Right kidney (tissue), 1 donor: ENCODE data around the gene SNAP47.

Experiments used
- DNase-seq: peaks from one replicate; pipeline ENCODE4 v3.0.0-alpha.2; 2016

Gene SNAP47

DNA sequence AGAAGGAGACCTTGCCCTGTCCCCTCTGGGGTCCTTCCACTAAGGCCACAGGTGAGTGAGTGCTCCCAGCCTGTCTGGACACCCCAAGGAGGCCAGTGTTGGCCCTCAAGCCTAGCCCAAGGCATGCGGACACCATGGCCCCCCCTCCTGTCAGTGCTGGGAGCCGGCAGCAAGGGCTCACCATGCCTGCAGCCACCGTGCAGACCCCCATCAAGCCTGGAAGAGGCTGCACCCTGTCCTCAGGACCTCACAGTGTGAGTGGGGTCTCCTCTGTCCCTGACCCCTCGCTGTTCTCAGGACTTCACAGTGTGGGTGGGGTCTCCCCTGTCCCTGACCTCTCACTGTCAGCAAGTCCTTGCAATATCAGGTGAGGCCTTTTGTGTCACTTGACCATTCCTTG lies 47.0 kb downstream of the SNAP47 start:
- DNase-seq: no peak

DNA sequence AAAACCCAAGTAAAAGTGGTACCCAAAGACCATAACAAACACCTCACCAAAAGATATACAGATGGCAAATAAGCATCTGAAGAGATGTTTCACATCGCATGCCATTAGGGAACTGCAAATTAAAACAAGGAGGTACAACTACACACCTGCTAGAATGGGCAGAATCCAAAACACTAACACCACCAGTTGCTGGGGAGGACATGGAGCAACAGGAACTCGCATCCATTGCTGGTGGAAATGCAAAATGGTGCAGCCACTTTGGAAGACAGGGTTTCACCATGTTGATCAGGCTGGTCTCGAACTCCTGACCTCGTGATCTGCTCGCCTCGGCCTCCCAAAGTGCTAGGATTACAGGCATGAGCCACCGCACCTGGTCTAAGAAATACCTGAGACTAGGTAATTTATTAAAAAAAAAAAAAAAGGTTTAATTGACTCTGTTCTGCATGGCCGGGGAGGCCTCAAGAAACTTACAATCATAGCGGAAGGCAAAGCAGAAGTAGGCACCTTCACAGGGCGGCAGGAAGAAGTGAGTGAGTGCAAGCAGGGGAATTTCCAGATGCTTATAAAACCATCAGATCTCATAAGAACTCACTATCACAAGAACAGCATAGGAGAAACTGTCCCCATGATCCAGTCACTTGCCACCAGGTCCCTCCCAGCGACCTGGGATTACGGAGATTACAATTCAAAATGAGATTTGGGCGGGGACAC lies 50.0 kb downstream of the SNAP47 start:
- no peak for DNase-seq

DNA sequence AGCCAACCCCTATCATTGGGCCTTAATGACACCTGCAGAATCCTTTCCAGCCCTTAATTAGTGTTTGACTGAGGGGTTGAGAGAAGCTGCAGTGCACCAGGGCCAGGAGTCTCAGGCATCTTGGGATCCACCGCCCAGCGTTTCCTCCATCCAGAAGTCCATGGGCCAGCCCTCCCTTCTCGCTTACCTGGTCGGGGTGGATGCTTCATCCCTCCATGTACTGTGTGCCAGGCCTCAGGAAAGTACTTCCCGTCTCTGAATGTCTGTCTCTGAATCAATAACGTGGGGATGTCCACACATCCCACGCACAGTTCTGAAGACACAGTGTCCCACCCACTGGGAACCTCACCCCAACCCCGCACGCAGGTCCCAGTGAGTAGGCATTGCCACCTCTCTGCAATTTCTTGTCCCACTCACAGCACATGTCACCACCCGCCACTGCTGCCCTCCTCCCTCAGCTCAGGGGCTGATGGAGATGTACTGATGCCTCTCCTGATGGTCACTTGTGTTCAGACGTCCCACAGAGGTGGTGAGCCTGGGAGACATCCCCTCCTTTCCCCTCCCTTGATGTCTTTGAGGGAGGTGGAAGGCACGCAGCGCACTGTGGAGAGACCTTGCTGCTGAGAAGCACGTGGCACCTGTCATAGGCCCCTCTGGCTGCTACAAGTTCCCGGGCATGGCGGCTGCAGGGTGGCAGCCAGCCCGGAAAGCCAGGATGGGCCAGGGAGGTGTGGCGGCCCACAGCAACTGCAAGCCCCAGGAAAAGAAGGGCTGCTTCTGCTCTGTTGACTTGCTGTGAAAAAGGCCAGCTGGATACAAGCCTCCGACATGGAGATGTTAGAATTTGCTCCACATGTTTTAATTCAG lies 50.8 kb downstream of the SNAP47 start:
- DNase-seq: no peak

DNA sequence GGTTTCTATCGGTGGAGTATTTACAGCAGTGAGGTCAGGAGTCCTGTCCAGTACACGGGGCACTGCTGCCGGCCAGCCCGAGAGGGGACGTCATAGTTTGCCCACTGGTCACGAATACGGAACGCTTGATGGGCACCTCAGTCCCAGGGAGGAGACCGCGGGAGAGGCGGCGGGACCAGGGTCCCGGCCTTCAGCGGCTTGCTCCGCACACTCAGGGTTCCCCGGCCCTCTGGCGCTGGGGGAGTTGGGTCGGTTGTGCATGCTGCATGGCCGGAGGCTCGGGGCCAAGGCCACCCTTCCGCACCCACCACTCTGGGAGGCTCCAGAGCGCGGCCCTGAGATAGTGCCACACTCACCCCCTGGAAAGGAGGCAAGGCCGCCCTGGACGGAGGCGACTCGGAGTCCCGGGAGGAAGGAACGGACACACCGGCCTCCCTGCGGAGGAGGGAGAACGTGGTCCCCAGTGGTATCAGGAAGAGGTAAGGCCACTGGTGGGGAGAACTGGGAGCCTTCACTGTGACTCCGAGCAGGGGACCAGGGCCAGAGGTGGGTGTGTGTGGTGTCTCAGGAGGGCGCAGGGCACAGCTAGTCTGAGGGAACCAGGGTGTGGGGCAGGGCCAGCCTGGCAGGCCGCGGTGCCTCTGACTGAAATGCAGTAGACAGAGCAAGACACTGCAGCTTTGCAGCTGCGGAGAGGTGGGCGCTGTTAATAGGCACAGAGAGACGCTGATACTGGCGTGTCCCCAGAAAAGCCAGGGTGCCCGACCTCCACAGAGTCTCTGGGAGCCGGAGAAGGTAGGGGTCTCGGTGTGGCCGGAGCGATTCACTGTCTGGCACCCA lies 51.7 kb downstream of the SNAP47 start:
- peak; percentile 65 for DNase-seq

DNA sequence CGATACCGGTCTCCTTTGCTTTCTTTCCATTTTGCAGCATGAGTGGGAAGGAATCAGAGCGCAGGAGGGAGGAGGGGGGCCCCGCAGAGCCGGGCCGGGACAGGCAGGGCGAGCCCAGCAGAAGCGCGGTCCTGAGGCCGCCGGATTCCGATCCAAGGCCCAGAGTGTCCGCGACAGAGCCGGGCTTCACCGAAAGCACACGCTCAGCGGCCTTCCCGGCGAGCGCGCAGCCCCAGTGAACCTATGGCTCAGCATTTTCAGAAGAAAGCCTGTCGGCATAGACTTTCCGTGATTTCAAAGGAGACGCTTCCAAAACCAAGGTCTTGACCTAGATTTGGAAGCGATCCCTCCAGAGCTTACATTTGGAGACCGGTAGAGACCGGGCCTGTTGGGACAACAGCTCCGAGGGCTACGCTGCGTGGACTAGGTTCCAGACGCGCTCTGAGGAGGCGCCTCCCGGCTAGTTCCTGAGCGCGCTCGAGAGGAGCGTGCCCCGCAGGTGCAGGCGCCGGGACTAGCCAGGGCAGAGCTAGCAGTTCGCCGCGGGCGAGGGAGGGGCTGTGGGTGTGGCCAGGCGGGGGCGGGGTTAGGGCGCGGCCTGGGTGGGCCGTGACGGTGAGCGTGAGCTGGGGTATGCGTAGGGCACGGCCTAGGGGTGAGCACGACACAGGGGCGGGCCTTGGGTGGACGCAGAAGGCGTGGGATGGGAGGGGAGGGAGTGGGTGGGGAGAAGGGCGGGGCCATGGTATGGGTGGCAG lies 52.5 kb downstream of the SNAP47 start:
- DNase-seq: peak; percentile 79

DNA sequence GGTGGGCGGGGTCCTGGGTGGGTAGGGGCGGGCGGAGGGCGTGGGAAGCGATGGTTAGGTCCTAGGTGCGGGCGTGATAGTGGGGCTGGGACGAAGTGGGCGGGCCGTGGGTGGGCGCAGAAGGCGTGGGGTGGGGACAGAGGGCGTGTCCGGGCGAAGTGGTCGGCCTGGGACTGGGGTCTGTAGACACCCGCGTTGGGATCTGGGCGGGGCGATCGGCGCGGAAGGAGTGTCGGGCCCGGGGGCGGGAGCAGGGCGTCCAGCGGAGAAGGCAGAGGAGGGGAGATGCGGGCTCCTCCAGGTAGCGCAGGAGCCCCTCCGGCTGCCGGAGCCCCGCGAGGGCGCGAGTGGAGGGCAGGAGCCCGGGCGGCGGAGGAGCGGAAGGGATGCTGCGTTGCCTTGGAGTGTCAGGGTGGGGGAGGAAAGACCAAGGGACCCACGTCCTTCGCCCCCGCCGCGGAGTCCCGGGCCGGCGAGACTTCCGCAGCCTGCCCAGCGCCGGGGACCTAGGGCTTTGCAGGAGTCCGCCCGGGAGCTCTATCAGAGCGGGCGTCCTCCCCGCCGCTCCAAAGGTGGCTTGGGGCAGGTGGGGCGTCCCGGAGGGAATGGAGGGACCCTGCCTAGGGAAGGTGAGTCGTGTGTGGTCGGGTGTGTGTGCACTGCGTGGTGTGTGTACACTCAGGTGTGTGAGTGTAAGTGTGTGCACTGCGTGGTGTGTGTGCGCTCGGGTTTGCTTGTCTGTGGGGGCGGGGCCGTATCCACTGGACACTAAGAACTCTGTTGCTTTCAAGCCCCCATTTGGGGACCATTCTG lies 53.2 kb downstream of the SNAP47 start:
- peak; percentile 82 for DNase-seq

DNA sequence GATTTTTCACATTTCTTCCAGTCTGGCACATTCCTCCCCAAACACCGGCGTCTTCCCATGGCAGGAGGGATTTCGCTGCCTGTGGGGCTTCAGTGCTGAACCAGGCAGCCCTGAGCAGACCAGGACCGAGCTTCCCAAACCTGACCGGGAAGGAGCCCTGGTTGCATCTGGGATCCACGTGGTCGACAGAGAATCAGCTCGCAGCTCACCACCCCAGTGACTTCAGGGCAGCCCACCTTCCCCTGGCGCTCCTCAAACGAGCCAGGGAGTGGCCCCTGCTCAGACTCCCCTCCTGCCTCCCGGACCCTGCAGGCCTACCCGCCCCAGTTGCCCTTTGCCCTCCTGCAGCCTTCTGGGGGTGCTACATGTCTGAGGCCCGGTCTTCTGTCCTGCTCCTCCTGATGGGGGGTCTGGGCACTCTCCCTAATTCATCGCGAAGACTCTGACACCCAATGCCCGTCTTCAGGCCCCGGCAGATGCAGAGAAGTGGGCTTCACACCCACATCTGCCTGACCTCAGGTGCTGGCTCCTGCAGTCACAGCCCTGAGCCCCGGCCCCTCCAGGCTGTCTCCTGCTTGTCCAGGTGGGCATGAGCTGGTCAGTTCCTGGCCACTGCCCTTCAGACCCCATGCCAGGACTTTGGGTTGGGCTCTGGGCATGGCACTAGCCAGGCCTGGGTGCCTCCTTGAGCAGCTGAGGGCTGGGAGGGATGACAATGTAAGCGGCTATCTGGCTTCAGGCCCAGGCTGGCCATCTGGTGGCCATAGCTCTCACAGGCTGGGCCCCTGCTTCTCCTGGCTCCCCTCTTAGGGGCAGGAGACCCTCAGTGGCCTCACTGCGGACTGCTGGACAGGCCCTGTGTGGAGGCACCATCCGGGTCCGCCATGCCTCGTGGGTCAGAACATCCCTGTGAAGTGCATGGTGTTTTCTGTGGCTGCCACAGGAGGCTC lies 54.1 kb downstream of the SNAP47 start:
- no peak for DNase-seq

DNA sequence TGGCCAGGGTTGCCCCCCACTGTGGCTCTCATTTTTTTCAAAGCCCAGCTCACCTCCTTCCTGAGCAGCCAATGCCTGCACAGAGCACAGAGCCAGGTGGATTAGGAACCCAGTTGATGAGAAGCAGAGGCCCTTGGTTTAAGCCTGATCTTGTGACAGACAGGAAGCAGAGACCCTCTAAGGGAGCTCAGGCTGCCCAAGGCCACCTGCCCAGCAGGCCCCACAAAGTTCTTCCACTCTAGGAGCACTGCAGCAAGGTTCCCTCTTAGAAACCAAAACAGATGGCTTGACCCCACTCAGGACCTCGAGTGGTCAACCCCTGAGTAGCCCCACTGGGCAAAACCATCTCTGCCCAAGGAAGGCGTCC lies 54.8 kb downstream of the SNAP47 start:
- no peak for DNase-seq

DNA sequence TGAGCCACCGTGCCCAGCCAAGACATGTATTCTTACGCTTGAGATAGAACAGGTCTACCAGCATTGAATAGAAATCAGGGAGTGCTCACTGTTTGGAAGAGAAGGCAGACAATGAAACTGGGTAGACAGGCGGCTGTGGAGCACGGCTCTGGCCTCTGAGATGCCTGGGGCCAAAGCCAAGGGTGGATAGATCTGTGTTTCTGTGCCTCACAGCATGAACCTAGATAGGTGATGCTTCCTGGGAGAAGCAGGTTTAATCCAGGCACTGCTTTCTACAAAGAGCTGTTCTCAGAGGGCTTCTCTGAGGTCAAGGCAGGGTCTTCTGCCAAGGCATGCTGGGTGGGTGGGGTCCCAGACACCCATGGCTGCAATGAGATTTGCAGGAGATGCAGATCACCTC lies 55.6 kb downstream of the SNAP47 start:
- no peak for DNase-seq

DNA sequence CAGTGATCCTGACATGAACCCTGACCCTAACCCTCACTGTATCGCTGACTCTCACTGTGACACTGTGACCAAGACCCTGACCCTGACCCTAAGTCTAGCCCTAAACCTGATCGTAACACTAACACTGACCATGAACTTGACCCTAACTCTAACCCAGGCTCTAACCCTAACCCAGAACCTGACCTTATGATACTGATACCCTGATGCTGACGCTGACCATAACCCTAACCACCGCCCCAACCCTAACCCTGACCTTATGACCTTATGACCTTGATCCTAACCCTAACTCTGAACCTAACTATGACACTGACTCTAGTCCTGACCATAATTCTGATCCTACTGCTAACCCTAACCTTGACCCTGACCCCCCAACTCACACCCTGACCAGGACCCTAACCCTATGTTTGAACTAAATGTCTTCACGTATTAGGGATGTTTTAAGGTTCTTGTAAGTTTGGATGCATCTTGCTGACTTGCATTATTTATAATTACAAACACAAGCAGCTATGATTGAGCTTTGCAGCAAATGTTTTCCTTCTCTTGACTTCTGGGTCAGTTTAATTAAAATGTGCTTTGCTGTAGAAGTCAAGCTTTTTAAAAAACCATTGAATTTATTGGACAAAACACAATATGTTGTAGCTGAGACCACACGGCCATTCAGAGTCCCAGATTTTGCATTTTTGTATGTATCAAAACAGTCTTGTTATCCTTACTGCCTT lies 56.3 kb downstream of the SNAP47 start:
- no peak for DNase-seq

DNA sequence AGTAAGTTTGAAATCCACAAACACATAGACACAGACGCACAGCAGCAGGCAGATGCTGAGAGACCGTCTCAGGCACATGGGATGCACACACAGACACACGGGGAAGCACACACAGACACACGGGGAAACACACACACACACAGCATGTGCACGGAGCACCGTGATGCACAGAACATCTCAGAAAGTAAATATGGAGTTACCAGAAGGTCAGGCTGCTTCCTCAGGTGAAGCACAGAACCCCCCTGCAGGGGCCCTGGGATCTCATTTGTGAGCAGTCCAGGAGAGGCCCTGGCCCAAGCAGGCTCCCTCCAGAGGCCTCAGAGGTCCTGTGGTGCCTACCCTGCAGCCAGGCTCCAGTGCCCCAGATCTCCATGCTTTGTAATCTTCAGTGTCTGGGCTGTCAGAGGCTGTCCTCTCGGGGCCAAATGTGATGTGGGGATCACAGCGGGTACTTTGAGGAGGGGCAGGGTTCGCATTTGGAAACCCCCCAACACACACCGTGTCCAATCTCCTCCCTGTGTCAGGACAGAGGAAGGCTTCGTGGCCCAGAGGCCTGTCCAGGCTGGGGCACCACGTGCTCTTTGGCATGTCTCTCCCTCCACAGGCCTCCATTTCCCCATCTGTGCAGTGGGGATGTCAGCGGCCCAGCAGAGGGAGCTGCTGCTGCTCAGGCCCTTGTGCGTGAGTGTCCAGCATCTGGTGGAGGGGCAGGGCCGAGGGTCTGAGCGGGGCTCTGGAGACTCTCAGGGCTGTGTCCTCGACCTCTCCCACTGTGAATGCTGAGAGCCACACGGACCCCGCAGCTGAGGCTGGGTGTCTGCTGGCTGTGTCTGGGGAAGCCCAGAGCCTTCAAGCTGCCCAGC lies 57.2 kb downstream of the SNAP47 start:
- no peak for DNase-seq

DNA sequence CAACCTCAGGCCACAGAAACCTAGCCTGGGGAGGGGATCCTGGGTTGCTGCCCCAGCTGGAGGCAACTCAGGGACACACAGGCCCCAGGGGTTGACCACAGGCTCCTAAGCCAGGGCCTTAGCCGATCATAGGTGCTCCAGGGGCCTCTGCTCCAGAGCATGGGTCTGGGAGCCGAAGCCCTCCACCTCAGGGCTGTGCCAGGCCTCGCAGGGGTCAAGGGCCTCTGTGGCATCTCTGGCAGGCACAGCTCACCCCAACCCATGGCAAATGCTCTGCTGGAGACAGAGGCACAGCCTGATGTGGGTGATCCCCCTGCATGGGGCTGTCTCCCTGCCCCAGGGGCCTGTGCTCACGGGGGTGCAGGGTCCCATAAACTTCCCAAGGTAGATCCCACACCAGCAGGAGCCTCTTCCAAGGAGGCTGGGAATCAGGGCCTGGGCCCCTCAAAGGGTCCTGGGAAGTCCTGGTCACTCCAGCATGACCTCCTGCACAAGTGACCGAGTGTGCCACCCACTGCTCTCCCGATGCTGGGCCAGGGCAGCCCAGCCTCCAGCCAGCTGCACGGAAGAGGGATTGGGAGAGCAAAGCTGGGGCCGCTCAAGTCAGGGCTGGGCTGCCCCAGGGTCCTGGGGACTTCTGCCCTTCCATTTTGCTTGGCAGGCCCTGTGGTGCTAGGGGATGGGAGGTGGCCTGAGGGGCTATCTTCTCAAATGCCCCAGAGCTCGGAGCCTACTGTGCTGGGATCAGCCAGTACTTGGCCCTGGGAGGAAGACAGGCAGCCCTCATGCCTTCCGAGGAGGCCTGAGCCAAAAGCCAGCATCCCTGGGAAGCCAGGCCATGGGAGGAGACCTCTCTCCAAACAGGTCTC lies 58.1 kb downstream of the SNAP47 start:
- no peak for DNase-seq

DNA sequence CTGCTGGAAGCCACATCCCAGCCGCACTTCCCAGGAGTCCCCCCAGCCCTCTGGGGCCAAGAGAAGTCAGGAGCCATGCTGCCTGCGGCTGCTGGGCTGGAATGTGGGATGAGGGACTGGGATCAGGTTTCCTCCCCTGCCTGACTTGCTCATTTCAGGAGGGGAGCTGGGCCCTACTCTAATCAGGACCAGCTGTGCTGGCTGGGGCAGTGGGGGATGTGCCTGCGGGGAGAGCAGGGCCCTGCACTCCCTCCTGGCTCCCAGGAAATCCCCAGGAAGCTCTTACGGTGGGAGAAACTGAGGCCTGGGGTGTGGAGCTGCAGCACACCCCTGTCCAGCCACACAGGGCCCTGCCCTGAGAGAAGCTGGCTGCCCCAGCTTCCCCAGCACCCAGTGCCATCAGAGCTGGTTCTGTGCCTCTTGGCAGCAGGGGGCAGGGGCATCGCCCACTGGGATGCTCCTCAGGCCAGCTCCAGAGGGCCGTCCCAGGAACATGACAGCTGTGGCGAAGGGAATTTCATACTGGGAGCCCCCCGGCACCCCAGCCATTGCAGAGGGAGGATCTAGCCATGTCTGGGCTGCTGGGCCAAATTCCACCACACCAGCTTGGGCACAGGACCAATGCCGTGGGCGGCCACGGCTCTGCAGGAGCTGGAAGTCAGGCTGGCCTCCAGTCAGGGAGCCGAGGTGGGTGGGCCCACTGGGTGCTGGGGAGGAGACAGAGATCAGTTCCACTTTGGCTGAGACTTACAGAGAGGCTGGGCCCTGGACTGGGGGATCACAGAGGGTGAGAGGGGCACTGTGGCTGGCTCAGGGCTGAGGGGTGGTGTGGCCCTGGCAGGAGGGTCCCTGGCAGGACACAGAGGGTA lies 58.9 kb downstream of the SNAP47 start:
- no peak for DNase-seq

DNA sequence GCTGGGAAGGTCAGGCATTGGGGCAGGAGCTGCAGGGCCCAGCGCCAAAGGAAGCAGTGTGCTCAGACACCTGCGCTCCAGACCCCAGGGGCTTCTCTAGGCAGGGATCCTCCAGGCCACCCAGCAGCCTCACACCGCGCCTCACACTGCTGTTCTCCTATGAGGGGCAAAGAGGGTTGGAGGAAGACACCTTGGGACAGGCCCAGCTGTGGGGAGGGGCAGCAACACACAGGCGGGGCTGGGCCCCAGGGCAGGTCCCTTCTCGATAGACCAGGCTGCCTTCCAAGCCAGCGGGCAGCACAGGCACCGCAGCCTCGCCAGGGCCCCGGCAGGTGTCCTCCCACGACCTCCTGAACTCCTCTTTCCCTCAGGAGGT lies 59.6 kb downstream of the SNAP47 start:
- no peak for DNase-seq

DNA sequence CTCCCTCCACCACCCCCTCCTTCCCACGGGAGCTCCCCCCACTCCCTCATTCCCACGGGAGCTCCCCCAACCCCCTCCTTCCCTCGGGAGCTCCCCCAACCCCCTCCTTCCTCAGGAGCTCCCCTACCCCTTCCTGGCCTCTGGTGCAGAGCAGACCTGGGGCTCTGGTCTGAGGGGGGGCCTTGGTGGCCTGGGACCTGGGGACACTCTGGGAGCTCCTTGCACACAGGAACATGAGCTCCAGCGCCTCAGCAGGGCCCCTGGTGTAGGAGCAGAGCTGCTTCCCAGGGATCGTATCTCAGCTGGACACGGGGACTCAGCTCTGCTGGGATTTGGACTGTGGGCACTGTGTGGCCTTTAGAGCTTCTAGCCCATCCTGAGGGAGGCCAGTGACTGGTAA lies 60.5 kb downstream of the SNAP47 start:
- no peak for DNase-seq

DNA sequence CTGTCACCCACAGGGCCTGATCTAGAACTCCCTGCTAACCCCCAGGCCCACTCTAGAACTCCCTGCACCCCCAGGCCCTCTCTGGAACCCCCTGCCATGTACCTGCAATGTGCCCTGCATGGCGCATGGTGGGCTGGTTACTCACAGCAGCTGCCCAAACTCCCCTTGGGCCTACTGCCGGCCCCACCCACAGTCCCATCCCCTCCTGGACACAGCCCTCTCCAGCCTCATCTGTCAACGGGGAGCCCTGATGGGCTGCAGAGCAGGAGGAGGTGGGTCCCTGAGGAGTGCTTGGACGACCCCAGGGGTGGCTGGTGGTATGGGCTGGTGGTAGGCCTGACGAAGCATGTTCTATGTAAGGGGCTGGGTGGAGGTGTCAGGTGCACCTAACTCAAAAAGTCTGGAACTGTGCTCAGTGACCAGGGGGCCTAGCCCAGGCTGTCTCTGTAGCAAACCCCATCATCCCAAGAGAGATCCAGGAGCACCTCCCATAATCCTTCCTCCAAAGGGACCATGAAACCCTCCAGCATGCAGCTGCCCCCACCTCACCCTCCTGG lies 61.2 kb downstream of the SNAP47 start:
- no peak for DNase-seq
